ENCODE data around the gene STAG1.

- TF ChIP-seq SMC3 (conservative IDR thresholded peaks at IDR 0.05; ENCODE audit: poor library complexity), result no peak
- TF ChIP-seq EZH2 (IDR thresholded peaks at IDR 0.05; ENCODE audit: borderline replicate concordance, insufficient read depth, low read length, poor library complexity, severe bottlenecking), result no peak
Observed at GRCh38 chr3:136711277-136711676, 40.9 kb downstream of the STAG1 start.

Data from neural cell (in vitro differentiated cells).